ENCODE data around the gene FHL2. TPM values are rescaled to one million over a fixed set of nuclear protein-coding genes. Genes with fewer than 3 reads are reported as not detected.

The FHL2 gene
- total RNA-seq, 6 donors from 2014 or later: 2.4 to 15.0 (median 7.2) TPM

- 62 to 80% methylated on average over 5 of the region's 5 CpGs for WGBS, 2 donors
- DNase-seq (no peak), ATAC-seq (ENCODE audit: low FRiP score in 2 of 2) (no peak)
- Histone ChIP-seq H3K4me3 (no peak overlapping the region), H3K9me3 (peaks cover 0 to 6% (median 1%) of the 10 kb centered on the region in 4 donors), H3K27ac (no peak overlapping the region), H3K4me1 (no peaks in the 10 kb centered on the region), H3K36me3 (no peaks in the 10 kb centered on the region), H3K27me3 (no peaks in the 10 kb centered on the region)
- no peak for TF ChIP-seq POLR2A (IDR thresholded peaks at IDR 0.05)
- TF ChIP-seq POLR2AphosphoS5 (IDR thresholded peaks at IDR 0.05): no peak
- TF ChIP-seq EP300 (IDR thresholded peaks at IDR 0.05): no peak
- no peak for TF ChIP-seq CTCF (IDR thresholded peaks at IDR 0.05)
Observed at GRCh38 chr2:105422801-105423200, 23.9 kb upstream of the FHL2 start.

GRCh38 chr2:105421053-105421452, 22.2 kb upstream of the FHL2 start:
- Histone ChIP-seq H3K9me3 (peaks cover 0 to 6% (median 1%) of the 10 kb centered on the region in 4 donors), H3K4me3 (no peak overlapping the region), H3K4me1 (no peaks in the 10 kb centered on the region), H3K27me3 (no peaks in the 10 kb centered on the region), H3K36me3 (no peaks in the 10 kb centered on the region), H3K27ac (no peak overlapping the region)
- 77 to 86% methylated on average over 2 of the region's 2 CpGs for WGBS, 2 donors
- DNase-seq: no peak
- ATAC-seq (ENCODE audit: low FRiP score in 2 of 2): no peak
- TF ChIP-seq POLR2AphosphoS5 (IDR thresholded peaks at IDR 0.05) (no peak), POLR2A (IDR thresholded peaks at IDR 0.05) (no peak), CTCF (IDR thresholded peaks at IDR 0.05) (no peak), EP300 (IDR thresholded peaks at IDR 0.05) (no peak)

GRCh38 chr2:105418522-105418921, 19.7 kb upstream of the FHL2 start:
- DNase-seq (no peak), ATAC-seq (ENCODE audit: low FRiP score in 2 of 2) (no peak)
- Histone ChIP-seq H3K27ac (no peak overlapping the region), H3K4me3 (no peak overlapping the region), H3K27me3 (no peaks in the 10 kb centered on the region), H3K9me3 (peaks cover 0 to 6% (median 1%) of the 10 kb centered on the region in 4 donors), H3K4me1 (no peaks in the 10 kb centered on the region), H3K36me3 (no peaks in the 10 kb centered on the region)
- TF ChIP-seq CTCF (IDR thresholded peaks at IDR 0.05) (no peak), POLR2AphosphoS5 (IDR thresholded peaks at IDR 0.05) (no peak), POLR2A (IDR thresholded peaks at IDR 0.05) (no peak)
- WGBS, 2 donors: 92 to 96% methylated on average over 6 of the region's 6 CpGs

GRCh38 chr2:105417857-105418436, 19.1 kb upstream of the FHL2 start:
- TF ChIP-seq CTCF (IDR thresholded peaks at IDR 0.05): no peak
- no peak for TF ChIP-seq EP300 (IDR thresholded peaks at IDR 0.05)
- no peak for TF ChIP-seq POLR2AphosphoS5 (IDR thresholded peaks at IDR 0.05)
- no peak for TF ChIP-seq POLR2A (IDR thresholded peaks at IDR 0.05)
- ATAC-seq (ENCODE audit: low FRiP score in 2 of 2): no peak

GRCh38 chr2:105416156-105416555, 17.3 kb upstream of the FHL2 start:
- TF ChIP-seq EP300 (IDR thresholded peaks at IDR 0.05) (no peak), POLR2A (IDR thresholded peaks at IDR 0.05) (no peak), CTCF (IDR thresholded peaks at IDR 0.05) (no peak), POLR2AphosphoS5 (IDR thresholded peaks at IDR 0.05) (no peak)
- 60 to 65% methylated on average over 3 of the region's 3 CpGs for WGBS, 2 donors
- H3K4me1 ChIP-seq: no peaks in the 10 kb centered on the region
- H3K36me3 ChIP-seq: no peaks in the 10 kb centered on the region
- peaks cover 0 to 6% (median 1%) of the 10 kb centered on the region in 4 donors for H3K9me3 ChIP-seq
- no peaks in the 10 kb centered on the region for H3K27me3 ChIP-seq
- no peak for ATAC-seq (ENCODE audit: low FRiP score in 2 of 2)
- no peak overlapping the region for H3K27ac ChIP-seq
- no peak overlapping the region for H3K4me3 ChIP-seq
- DNase-seq: no peak

More at GRCh38 chr2:105417857-105418436, 19.1 kb upstream of the FHL2 start:
- Histone ChIP-seq H3K36me3 (no peaks in the 10 kb centered on the region), H3K9me3 (peaks cover 0 to 6% (median 1%) of the 10 kb centered on the region in 4 donors), H3K27me3 (no peaks in the 10 kb centered on the region), H3K4me1 (no peaks in the 10 kb centered on the region), H3K4me3 (no peak overlapping the region), H3K27ac (no peak overlapping the region)
- 95 to 100% methylated on average over 1 of the region's 1 CpG for WGBS, 2 donors
- no peak for DNase-seq

All from upper lobe of left lung (tissue), 6 donors.